Naive thymus-derived CD8-positive, alpha-beta T cell (primary cell): Measurements from ENCODE around the gene INTS7. TPM values are rescaled to one million over a fixed set of nuclear protein-coding genes. Genes with fewer than 3 reads are reported as not detected.

Experiments
- ATAC-seq, 2 donors: fragments of 150-1000 bp; cut with Tn5 transposase in 1 of 2; sonication (Bioruptor Pico), chemical (Tn5 transposase) in 1 of 2; 1 replicate in 1 of 2; 2 replicates in 1 of 2; pipeline ENCODE4 v1.10.0; 2021; ENCODE audit warnings: mild to moderate bottlenecking in 2 of 2, moderate library complexity in 2 of 2
- POLR2A ChIA-PET: fragments of 350-600 bp; sonication (Branson Sonifier 250); formaldehyde crosslinking; loops from one replicate; lab custom pipeline; 2021; ENCODE audit warnings: antibody characterized with exemption; lab: Charles Lee
- DNase-seq, 10 donors: peaks; one replicate each; pipeline versions ENCODE4 v3.0.0 to v3.0.0-alpha.2; 2020 to 2022
- H3K27ac Mint-ChIP-seq, 10 donors: one replicate each; pipeline ENCODE4 v1.8.0; 2020 to 2022; ENCODE audit warnings: mild to moderate bottlenecking in 10 of 10, mixed read lengths in 10 of 10, moderate library complexity in 4 of 10, inconsistent platforms in 1 of 10
- H3K27me3 Mint-ChIP-seq, 5 donors: one replicate each; pipeline ENCODE4 v1.8.0; 2021 to 2022; ENCODE audit warnings: mixed read lengths in 5 of 5
- H3K36me3 Mint-ChIP-seq, 3 donors: one replicate each; pipeline ENCODE4 v1.8.0; 2020 to 2022; ENCODE audit warnings: mixed read lengths in 3 of 3, mild to moderate bottlenecking in 2 of 3, inconsistent platforms in 1 of 3
- H3K4me1 Mint-ChIP-seq, 4 donors: one replicate each; pipeline ENCODE4 v1.8.0; 2021 to 2022; ENCODE audit warnings: mixed read lengths in 4 of 4
- H3K4me3 Mint-ChIP-seq, 10 donors: one replicate each; pipeline ENCODE4 v1.8.0; 2020 to 2022; ENCODE audit warnings: mild to moderate bottlenecking in 10 of 10, mixed read lengths in 10 of 10, moderate library complexity in 6 of 10, inconsistent platforms in 1 of 10
- H3K9me3 Mint-ChIP-seq, 9 donors: one replicate each; pipeline ENCODE4 v1.8.0; 2020 to 2022; ENCODE audit warnings: mixed read lengths in 9 of 9, mild to moderate bottlenecking in 3 of 9, inconsistent platforms in 1 of 9, moderate library complexity in 1 of 9
- microRNA-seq: library from miRNA; unstranded; fragments of <30 nt; microRNA quantifications from one replicate; pipeline ENCODE4 v1.2.0, GENCODE V29; 2022; ENCODE audit warnings: borderline microRNAs expressed
- polyA plus RNA-seq, 3 donors: library from polyadenylated mRNA; unstranded; fragments of 300-500 nt; fragmentation: Illumina TruSeq; gene quantifications; one replicate each; pipeline ENCODE4 v1.2.3, GENCODE V29; 2021
- total RNA-seq, 8 experiments: library from RNA in 2 of 8; stranded (reverse) in 2 of 8; gene quantifications; one replicate each; pipeline ENCODE4 v1.2.3 and lab custom pipeline; 2021 to 2026

INTS7 gene
- total and polyA plus RNA-seq, 5 experiments from 2014 or later, result 6.2 to 8.1 (median 7.6) TPM

DNA sequence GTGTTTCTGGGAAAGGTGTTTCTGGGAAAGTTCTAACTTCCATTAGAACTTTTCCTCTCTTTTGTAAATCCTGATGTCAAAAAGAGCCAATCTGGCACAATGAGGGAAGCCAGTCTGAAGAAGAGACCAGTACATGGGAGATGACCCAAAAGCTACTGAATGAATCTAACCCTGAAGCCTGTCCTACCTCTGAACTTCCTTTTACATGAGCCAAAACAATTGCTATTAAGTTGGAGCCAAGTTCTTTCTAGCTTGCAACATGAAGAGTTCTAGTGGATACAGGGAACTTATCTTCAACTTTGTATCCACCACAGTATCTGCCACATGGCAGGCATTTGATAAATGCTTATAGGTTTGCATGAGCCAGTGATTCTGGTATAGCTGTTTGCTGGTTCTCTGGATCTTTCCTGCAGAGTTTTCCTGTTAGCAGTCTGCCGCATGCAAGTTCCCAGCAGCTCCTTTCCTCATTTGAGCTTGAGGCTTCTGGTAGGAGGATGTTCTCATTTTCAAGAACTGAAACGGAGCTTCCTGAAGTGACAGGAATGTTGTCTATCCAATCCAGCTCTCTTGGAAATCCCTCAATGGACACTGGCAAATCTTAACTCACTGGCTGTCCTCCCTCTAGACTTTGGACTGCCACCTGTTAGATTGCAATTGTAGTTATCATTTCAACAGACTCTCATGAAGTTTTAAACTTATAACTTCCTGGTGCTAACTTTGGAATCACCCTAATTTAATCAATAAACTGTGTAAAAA, 131.7 kb downstream of the INTS7 start:
- no peak overlapping the region for H3K27ac Mint-ChIP-seq
- H3K9me3 Mint-ChIP-seq, result peaks cover 0 to 3% (median 0%) of the 10 kb centered on the region in 9 donors
- H3K4me1 Mint-ChIP-seq, result no peaks in the 10 kb centered on the region
- no peaks in the 10 kb centered on the region for H3K36me3 Mint-ChIP-seq
- ATAC-seq (no peak), DNase-seq (no peak)
- no peak overlapping the region for H3K4me3 Mint-ChIP-seq
- H3K27me3 Mint-ChIP-seq, result peaks cover 0 to 3% (median 0%) of the 10 kb centered on the region in 5 donors
- POLR2A ChIA-PET, result no interaction called here

DNA sequence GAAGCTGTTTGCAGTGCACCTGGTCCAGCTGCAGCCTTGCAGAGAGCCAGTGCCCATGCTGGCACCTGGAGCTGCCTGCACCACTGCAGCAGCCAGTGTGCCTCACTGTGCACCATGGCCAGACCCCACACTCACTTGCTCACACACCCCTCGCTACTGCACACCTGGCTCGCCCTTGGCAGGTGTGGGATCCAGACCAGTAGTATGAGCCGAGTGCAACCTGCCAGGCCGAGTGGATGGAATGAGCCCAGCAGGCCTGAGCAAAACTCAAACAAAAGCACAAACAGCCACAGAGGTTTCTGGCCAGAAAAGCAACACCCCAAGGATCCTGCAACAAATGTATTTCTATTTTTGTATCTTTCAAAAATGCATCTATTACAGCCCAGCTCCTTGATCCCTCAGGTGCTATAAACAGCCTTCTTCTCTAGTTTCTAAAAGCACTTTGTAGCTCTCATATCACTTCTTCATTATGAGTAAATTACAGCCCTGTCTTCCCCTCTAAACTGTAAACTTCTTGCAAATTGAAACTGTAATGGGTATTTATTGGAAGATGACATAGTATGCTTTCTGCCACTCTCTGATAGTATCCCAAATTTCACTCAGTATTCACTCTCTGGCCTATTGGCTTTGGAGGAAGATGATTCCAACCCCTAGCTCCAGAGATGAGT, 132.6 kb downstream of the INTS7 start:
- DNase-seq (no peak), ATAC-seq (no peak)
- H3K4me3 Mint-ChIP-seq, result no peak overlapping the region
- no peaks in the 10 kb centered on the region for H3K36me3 Mint-ChIP-seq
- H3K4me1 Mint-ChIP-seq, result no peaks in the 10 kb centered on the region
- POLR2A ChIA-PET, result no interaction called here
- peaks cover 0 to 3% (median 0%) of the 10 kb centered on the region in 5 donors for H3K27me3 Mint-ChIP-seq
- H3K9me3 Mint-ChIP-seq, result peaks cover 0 to 3% (median 0%) of the 10 kb centered on the region in 9 donors
- no peak overlapping the region for H3K27ac Mint-ChIP-seq

DNA sequence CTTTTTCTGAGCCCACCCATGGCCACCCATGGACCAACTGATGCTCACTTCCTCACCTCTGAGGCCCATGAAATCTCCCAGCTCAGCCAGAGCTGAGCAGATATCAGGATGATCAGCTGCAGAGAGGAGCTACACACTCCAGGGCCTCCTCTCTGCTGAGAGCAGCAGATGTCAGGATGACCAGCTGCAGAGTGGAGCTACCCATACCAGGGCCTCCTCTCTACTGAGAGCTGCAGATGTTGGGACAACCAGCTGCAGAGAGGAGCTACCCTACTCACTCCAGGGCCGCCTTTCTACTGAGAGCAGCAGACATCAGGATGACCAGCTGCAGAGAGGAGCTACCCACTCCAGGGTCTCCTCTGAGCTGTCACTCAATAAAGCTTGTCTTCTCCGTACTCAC, 133.4 kb downstream of the INTS7 start:
- Mint-ChIP-seq H3K4me3 (no peak overlapping the region), H3K4me1 (no peaks in the 10 kb centered on the region), H3K36me3 (no peaks in the 10 kb centered on the region), H3K9me3 (peaks cover 0 to 3% (median 0%) of the 10 kb centered on the region in 9 donors), H3K27me3 (peaks cover 0 to 3% (median 0%) of the 10 kb centered on the region in 5 donors), H3K27ac (no peak overlapping the region)
- ATAC-seq (no peak), DNase-seq (no peak)
- POLR2A ChIA-PET, result no interaction called here

DNA sequence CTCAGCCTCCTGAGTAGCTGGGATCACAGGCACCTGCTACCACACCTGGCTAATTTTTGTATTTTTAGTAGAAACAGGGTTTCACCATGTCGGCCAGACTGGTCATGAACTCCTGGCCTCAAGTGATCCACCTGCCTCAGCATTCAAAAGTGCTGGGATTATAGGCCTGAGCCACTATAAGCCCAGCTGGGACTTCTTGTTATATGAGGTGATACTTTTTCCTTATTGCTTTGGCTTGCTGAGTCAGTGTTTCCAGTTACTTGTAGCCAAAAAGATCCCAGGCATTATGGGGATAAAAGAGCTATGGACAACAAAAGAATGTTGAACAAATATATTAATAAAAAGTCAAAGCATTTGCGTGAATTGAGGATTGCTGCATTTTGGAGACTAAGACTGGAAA, 134.9 kb downstream of the INTS7 start:
- peaks cover 0 to 3% (median 0%) of the 10 kb centered on the region in 5 donors for H3K27me3 Mint-ChIP-seq
- H3K4me3 Mint-ChIP-seq, result no peak overlapping the region
- H3K27ac Mint-ChIP-seq, result no peak overlapping the region
- POLR2A ChIA-PET, result no interaction called here
- no peaks in the 10 kb centered on the region for H3K4me1 Mint-ChIP-seq
- DNase-seq, result no peak
- no peak for ATAC-seq
- peaks cover 0 to 1% (median 0%) of the 10 kb centered on the region in 9 donors for H3K9me3 Mint-ChIP-seq
- H3K36me3 Mint-ChIP-seq, result no peaks in the 10 kb centered on the region

DNA sequence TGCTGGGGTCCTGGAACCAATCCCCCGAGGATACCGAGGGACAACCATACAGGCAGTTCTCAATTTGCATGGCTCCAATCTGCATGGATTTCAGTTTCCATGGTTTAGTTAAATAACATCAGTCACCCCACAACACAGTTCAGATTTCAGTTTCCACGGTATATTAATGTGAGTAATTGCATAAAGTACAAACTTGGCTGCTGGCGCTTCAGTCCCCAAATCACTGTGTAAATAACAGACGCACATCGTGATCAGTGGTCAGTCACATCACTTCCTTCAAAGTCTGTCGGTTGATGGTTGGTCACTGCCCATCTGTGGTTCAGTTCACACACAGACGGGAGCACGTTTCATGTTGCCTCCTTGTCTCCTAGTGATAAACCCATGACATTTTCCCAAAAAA, 138.4 kb downstream of the INTS7 start:
- DNase-seq (no peak), ATAC-seq (no peak)
- Mint-ChIP-seq H3K27me3 (peaks cover 0 to 2% (median 0%) of the 10 kb centered on the region in 5 donors), H3K36me3 (no peaks in the 10 kb centered on the region), H3K4me3 (no peak overlapping the region), H3K4me1 (no peaks in the 10 kb centered on the region), H3K27ac (no peak overlapping the region), H3K9me3 (no peaks in the 10 kb centered on the region)
- POLR2A ChIA-PET, result no interaction called here

DNA sequence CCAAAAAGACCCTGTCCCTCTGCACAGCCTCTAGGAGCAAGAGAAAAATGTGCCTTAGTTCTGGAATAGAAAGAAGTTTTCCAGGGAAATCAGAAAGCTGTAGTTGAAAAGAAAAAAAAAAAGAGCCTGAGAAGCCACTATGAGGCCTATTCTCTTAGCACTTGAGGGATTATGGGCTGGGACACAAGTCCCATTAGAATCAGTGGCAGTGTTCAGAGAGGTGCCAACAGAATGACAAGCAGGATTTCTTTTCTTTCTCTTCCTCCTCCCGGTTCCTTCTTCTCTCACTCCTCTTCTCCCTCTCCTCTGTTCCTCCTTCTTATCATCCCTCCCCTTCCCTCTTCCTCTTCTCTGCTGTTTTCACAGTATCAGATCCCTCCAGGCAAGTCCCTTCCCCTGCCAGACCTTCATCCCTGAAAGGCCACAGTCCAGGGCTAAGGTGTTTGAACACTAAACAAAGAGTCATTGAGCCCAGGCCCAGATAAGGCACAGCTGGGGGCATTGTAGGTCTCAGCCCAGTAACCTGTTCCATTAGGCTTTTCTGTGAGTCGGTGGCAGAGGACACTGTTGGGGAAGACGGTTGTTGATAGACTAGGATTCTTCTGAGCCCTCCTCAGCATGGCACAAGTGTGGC, 140.1 kb downstream of the INTS7 start:
- no peaks in the 10 kb centered on the region for H3K36me3 Mint-ChIP-seq
- no peaks in the 10 kb centered on the region for H3K27me3 Mint-ChIP-seq
- peaks cover 0 to 2% (median 1%) of the 10 kb centered on the region in 4 donors for H3K4me1 Mint-ChIP-seq

DNA sequence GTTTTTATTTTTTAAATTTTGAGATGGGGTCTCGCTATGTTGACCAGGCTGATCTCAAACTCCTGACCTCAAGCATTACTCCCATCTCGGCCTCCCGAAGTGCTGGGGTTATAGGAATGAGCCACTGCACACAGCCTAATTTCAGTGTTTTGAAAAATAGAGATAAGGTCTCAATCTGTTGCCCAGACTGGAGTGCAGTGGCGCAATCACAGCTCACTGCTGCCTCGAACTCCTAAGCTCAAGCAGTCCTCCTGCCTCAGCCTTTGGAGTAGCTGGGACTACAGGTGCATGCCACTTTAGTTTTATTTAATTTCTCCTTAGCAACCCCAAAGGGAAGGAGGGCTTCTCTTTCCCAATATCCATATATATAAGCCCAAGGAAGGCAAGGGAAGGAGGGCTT, 141.0 kb downstream of the INTS7 start:
- POLR2A ChIA-PET, result no interaction called here
- Mint-ChIP-seq H3K4me3 (no peak overlapping the region), H3K27ac (no peak overlapping the region), H3K36me3 (no peaks in the 10 kb centered on the region), H3K4me1 (peaks cover 0 to 3% (median 1%) of the 10 kb centered on the region in 4 donors), H3K9me3 (no peaks in the 10 kb centered on the region), H3K27me3 (no peaks in the 10 kb centered on the region)
- no peak for DNase-seq
- no peak for ATAC-seq

More for the DNA sequence above, 140.1 kb downstream of the INTS7 start:
- Mint-ChIP-seq H3K4me3 (no peak overlapping the region), H3K9me3 (no peaks in the 10 kb centered on the region), H3K27ac (no peak overlapping the region)
- DNase-seq, result no peak
- ATAC-seq, result no peak
- POLR2A ChIA-PET, result no interaction called here

DNA sequence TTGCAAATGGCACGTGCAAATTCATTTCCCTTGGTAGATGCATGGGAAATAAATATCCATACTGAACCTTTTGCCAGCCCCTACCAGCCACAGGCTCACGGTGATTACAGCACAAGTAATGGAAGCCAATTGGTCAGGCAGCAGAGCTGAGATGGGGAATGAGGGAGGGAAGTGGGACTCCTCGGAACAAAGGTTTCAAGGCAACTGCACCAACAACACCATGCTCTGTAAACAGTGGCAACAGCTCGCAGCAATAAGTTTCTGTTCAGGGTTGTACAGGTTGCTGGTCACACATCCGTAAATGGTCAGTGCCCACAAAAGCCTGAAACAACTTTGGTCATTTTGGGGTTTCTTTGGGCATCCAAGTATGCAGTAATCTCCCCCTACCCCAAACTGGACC, 142.1 kb downstream of the INTS7 start:
- H3K27me3 Mint-ChIP-seq, result no peaks in the 10 kb centered on the region
- no peak overlapping the region for H3K4me3 Mint-ChIP-seq
- DNase-seq, result no peak
- peaks cover 0 to 3% (median 1%) of the 10 kb centered on the region in 4 donors for H3K4me1 Mint-ChIP-seq
- no peak overlapping the region for H3K27ac Mint-ChIP-seq
- POLR2A ChIA-PET, result no interaction called here
- H3K9me3 Mint-ChIP-seq, result no peaks in the 10 kb centered on the region
- no peak for ATAC-seq
- H3K36me3 Mint-ChIP-seq, result no peaks in the 10 kb centered on the region

DNA sequence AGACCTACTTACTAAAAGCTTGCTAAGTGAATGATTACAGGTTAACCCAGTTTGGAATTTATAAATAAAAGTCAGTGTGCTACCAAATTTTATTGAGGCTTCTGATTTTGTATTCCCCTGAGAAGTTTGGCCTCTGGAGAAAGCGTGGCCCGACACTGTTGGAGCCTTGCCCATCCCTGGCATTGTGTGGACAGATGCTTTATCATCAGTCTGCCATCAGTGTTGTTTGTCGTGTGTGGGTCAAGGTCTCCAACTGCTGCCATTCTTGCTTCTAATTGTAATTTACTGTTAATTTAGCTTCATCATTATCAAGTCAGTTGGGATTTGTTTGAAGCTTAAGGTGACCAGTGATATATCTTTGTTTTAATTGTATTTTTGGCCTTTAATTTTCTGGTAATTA, 142.8 kb downstream of the INTS7 start:
- Mint-ChIP-seq H3K4me1 (peaks cover 0 to 4% (median 3%) of the 10 kb centered on the region in 4 donors), H3K27ac (no peak overlapping the region), H3K9me3 (no peaks in the 10 kb centered on the region), H3K27me3 (no peaks in the 10 kb centered on the region), H3K36me3 (no peaks in the 10 kb centered on the region), H3K4me3 (no peak overlapping the region)
- no peak for DNase-seq
- POLR2A ChIA-PET, result no interaction called here
- no peak for ATAC-seq

DNA sequence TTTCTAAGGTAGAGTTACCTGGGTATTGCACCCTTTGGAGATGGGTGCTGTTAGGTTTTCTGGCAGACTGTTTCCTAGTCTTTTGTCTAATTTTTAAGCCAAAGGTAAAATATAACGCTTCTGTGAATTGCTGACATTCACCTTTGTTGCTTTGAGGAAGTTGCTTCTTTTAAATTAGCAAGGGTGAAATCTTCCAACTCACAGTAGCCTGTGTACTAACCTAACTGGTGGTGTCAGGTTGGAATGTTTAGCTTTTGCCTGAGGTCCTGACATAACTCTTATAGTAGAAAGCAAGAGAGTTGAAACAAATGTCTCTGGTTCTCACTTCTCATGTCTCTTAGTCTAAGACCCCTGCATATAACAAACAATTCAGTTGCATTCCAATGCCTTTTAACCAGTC, 143.6 kb downstream of the INTS7 start:
- no peak overlapping the region for H3K4me3 Mint-ChIP-seq
- peaks cover 0 to 1% (median 0%) of the 10 kb centered on the region in 5 donors for H3K27me3 Mint-ChIP-seq
- POLR2A ChIA-PET, result no interaction called here
- H3K36me3 Mint-ChIP-seq, result no peaks in the 10 kb centered on the region
- ATAC-seq, result no peak
- H3K4me1 Mint-ChIP-seq, result peaks cover 0 to 5% (median 3%) of the 10 kb centered on the region in 4 donors
- no peak overlapping the region for H3K27ac Mint-ChIP-seq
- DNase-seq, result no peak
- no peaks in the 10 kb centered on the region for H3K9me3 Mint-ChIP-seq

Small RNA genes within 50 kb of the gene (microRNA-seq; reads per million reads assigned to microRNA genes)
- not detected for gene MIR3122

Other genes starting within 250 kb of the INTS7 start
- gene LPGAT1, start 204.8 kb downstream of the INTS7 start, total RNA-seq, result 10 to 100 TPM; 15.7 to 21.0 TPM
- 10 to 100 TPM in 1 of 3 donors, 1 to 10 TPM in 2; 6.1 to 16.2 (median 8.6) TPM for gene LPGAT1, start 204.8 kb downstream of the INTS7 start, polyA plus RNA-seq
- gene DTL, start 191 bp upstream of the INTS7 start, total RNA-seq, result under 1 TPM; 0.19 to 0.60 TPM
- under 1 TPM; 0.11 to 0.62 (median 0.34) TPM for gene DTL, start 191 bp upstream of the INTS7 start, polyA plus RNA-seq
- gene PPP2R5A, start 249.9 kb upstream of the INTS7 start, total RNA-seq, result 10 to 100 TPM; 47.7 to 49.6 TPM
- 10 to 100 TPM; 25.8 to 30.9 (median 27.8) TPM for gene PPP2R5A, start 249.9 kb upstream of the INTS7 start, polyA plus RNA-seq